H9 (cell line): ENCODE results near the gene NUMBL. TPM values are rescaled to one million over a fixed set of nuclear protein-coding genes. Genes with fewer than 3 reads are reported as not detected.

Experiments used
- DNase-seq: peaks from one replicate; pipeline ENCODE4 v3.0.0-alpha.2; 2017
- H2AFZ ChIP-seq: one replicate; pipeline ENCODE4 v1.6.1; 2013; ENCODE audit warnings: mild to moderate bottlenecking, low read length, control low read depth, moderate library complexity
- H2AK5ac ChIP-seq: 2 replicates; pipeline ENCODE4 v1.6.1; 2013; ENCODE audit warnings: low read length, control low read depth, mixed read lengths; ENCODE audit not compliant: insufficient read length
- H2BK120ac ChIP-seq: one replicate; pipeline ENCODE4 v1.6.1; 2013; ENCODE audit warnings: low read depth, mild to moderate bottlenecking, low read length, control low read depth, inconsistent platforms; ENCODE audit not compliant: poor library complexity, severe bottlenecking
- H2BK12ac ChIP-seq: 2 replicates; pipeline ENCODE4 v1.6.1; 2013; ENCODE audit warnings: low read length, control low read depth, mixed read lengths, low read depth; ENCODE audit not compliant: insufficient read length
- H2BK15ac ChIP-seq: 2 replicates; pipeline ENCODE4 v1.6.1; 2013; ENCODE audit warnings: low read depth, low read length, control low read depth
- H2BK20ac ChIP-seq: one replicate; pipeline ENCODE4 v1.6.1; 2013; ENCODE audit warnings: low read depth, mild to moderate bottlenecking, low read length, control low read depth, inconsistent platforms; ENCODE audit not compliant: poor library complexity, severe bottlenecking
- H2BK5ac ChIP-seq: 2 replicates; pipeline ENCODE4 v1.6.1; 2013; ENCODE audit warnings: low read length, control low read depth, mixed read lengths; ENCODE audit not compliant: insufficient read length
- H3K14ac ChIP-seq: 2 replicates; pipeline ENCODE4 v1.6.1; 2013; ENCODE audit warnings: low read length, control low read depth; ENCODE audit not compliant: insufficient read depth
- H3K18ac ChIP-seq: 2 replicates; pipeline ENCODE4 v1.6.1; 2013; ENCODE audit warnings: low read depth, mild to moderate bottlenecking, mixed read lengths, low read length, control low read depth; ENCODE audit not compliant: insufficient read length
- H3K23ac ChIP-seq: 2 replicates; pipeline ENCODE4 v1.6.1; 2013; ENCODE audit warnings: low read length, control low read depth, mixed read lengths, low read depth; ENCODE audit not compliant: insufficient read length
- H3K23me2 ChIP-seq: 2 replicates; pipeline ENCODE4 v1.6.1; 2013; ENCODE audit warnings: low read depth, mild to moderate bottlenecking, mixed read lengths, low read length, control low read depth; ENCODE audit not compliant: insufficient read length, poor library complexity, severe bottlenecking
- H3K27ac ChIP-seq: 2 replicates; pipeline ENCODE4 v1.5.1; 2013; ENCODE audit warnings: low read length, control low read depth, mixed read lengths, low read depth; ENCODE audit not compliant: insufficient read length
- H3K27me3 ChIP-seq: 2 replicates; pipeline ENCODE4 v1.6.1; 2013; ENCODE audit warnings: low read length, control low read depth, inconsistent platforms; ENCODE audit not compliant: insufficient read depth
- H3K4ac ChIP-seq: 2 replicates; pipeline ENCODE4 v1.6.1; 2013; ENCODE audit warnings: low read depth, mild to moderate bottlenecking, control low read depth, inconsistent platforms, low read length, moderate library complexity
- H3K4me1 ChIP-seq: 2 replicates; pipeline ENCODE4 v1.6.1; 2013; ENCODE audit warnings: low read length, control low read depth, inconsistent platforms; ENCODE audit not compliant: insufficient read depth
- H3K4me2 ChIP-seq: 2 replicates; pipeline ENCODE4 v1.6.1; 2013; ENCODE audit warnings: low read length, control low read depth, mixed read lengths; ENCODE audit not compliant: insufficient read length, insufficient read depth
- H3K56ac ChIP-seq: 2 replicates; pipeline ENCODE4 v1.6.1; 2013; ENCODE audit warnings: low read depth, mild to moderate bottlenecking, mixed read lengths, low read length, control low read depth; ENCODE audit not compliant: insufficient read length
- H3K79me1 ChIP-seq: 2 replicates; pipeline ENCODE4 v1.6.1; 2013; ENCODE audit warnings: low read depth, mild to moderate bottlenecking, moderate library complexity, low read length, control low read depth, inconsistent platforms; ENCODE audit not compliant: insufficient read depth, poor library complexity, severe bottlenecking
- H3K79me2 ChIP-seq: 2 replicates; pipeline ENCODE4 v1.6.1; 2013; ENCODE audit warnings: low read length, control low read depth, inconsistent platforms; ENCODE audit not compliant: insufficient read depth
- H3K9ac ChIP-seq: 2 replicates; pipeline ENCODE4 v1.6.1; 2013; ENCODE audit warnings: low read length, control low read depth, mixed read lengths; ENCODE audit not compliant: insufficient read length; ENCODE audit errors: extremely low read depth
- H3K9me3 ChIP-seq: one replicate; pipeline ENCODE4 v1.6.1; 2013; ENCODE audit warnings: low read depth, low read length, inconsistent platforms; ENCODE audit not compliant: control insufficient read depth
- H3T11ph ChIP-seq: one replicate; pipeline ENCODE4 v1.6.1; 2013; ENCODE audit warnings: mild to moderate bottlenecking, low read length, control low read depth, inconsistent platforms
- H4K20me1 ChIP-seq: one replicate; pipeline ENCODE4 v1.6.1; 2013; ENCODE audit not compliant: control insufficient read depth, insufficient read length, insufficient read depth
- H4K5ac ChIP-seq: 2 replicates; pipeline ENCODE4 v1.6.1; 2013; ENCODE audit warnings: low read depth, mild to moderate bottlenecking, mixed read lengths, low read length, control low read depth; ENCODE audit not compliant: insufficient read length
- H4K8ac ChIP-seq: replicated peaks from 2 replicates; pipeline ENCODE4 v1.6.1; 2013; ENCODE audit warnings: low read length, control low read depth, mixed read lengths, low read depth; ENCODE audit not compliant: insufficient read length
- H4K91ac ChIP-seq: 2 replicates; pipeline ENCODE4 v1.6.1; 2013; ENCODE audit warnings: low read depth, mild to moderate bottlenecking, moderate library complexity, mixed read lengths, low read length, control low read depth; ENCODE audit not compliant: insufficient read length
- H3K27ac Mint-ChIP-seq, 3 experiments: 2 replicates in 2 of 3; 3 replicates in 1 of 3; pipeline ENCODE4 v1.8.0; 2020 to 2021; ENCODE audit warnings: mixed read lengths in 3 of 3, mild to moderate bottlenecking in 1 of 3, moderate library complexity in 1 of 3
- H3K27me3 Mint-ChIP-seq: 2 replicates; pipeline ENCODE4 v1.8.0; 2021; ENCODE audit warnings: low read depth, mild to moderate bottlenecking, moderate library complexity, mixed read lengths
- H3K36me3 Mint-ChIP-seq, 3 experiments: 2 replicates in 2 of 3; 3 replicates in 1 of 3; pipeline ENCODE4 v1.8.0; 2020 to 2021; ENCODE audit warnings: low read depth in 3 of 3, mixed read lengths in 3 of 3; ENCODE audit not compliant: insufficient read depth in 1 of 3
- H3K4me1 Mint-ChIP-seq, 2 experiments: 2 replicates each; pipeline ENCODE4 v1.8.0; 2020; ENCODE audit warnings: mixed read lengths in 2 of 2
- H3K4me3 Mint-ChIP-seq, 2 experiments: 2 replicates in 1 of 2; 3 replicates in 1 of 2; pipeline ENCODE4 v1.8.0; 2020 to 2021; ENCODE audit warnings: mild to moderate bottlenecking in 2 of 2, mixed read lengths in 2 of 2, moderate library complexity in 1 of 2
- H3K9me3 Mint-ChIP-seq, 2 experiments: 2 replicates in 1 of 2; 3 replicates in 1 of 2; pipeline ENCODE4 v1.8.0; 2020; ENCODE audit warnings: mild to moderate bottlenecking in 2 of 2, mixed read lengths in 2 of 2, moderate library complexity in 1 of 2
- CTCF ChIP-seq: fragments of 200-600 bp; sonication (generic); conservative IDR thresholded peaks from 3 replicates; pipeline ENCODE4 v1.8.0; 2021; ENCODE audit warnings: antibody characterized with exemption, mild to moderate bottlenecking
- WGBS: extraction: QIAGEN DNeasy Blood & Tissue Kit; methylation state at CpG from one replicate; pipeline ENCODE4 v1.1.7; 2013; ENCODE audit warnings: missing lambda C conversion rate, low lambda C conversion rate, mixed read lengths; ENCODE audit not compliant: insufficient read length; ENCODE audit errors: extremely low coverage; 5-methylcytosine and 5-hydroxymethylcytosine counted together
- total RNA-seq: library from RNA; stranded (reverse); gene quantifications from 2 replicates; pipeline ENCODE4 v1.2.1, GENCODE V29; 2021

The NUMBL gene
- total RNA-seq, 1 experiment from 2014 or later = 34.5 TPM

GRCh38 chr19:40701758-40702157, 11.3 kb upstream of the NUMBL start:
- Histone ChIP-seq H4K91ac (no peak overlapping the region), H3K9ac (no peak overlapping the region), H3K79me1 (no peaks in the 10 kb centered on the region), H3K27ac (no peak overlapping the region), H2BK120ac (no peak overlapping the region), H2BK20ac (no peak overlapping the region), H3K23ac (no peak overlapping the region), H3K18ac (no peak overlapping the region), H3K23me2 (no peaks in the 10 kb centered on the region), H4K8ac (no peak overlapping the region), H3K4me1 (no peaks in the 10 kb centered on the region), H2BK12ac (no peak overlapping the region), H2AFZ (no peak overlapping the region), H4K20me1 (no peaks in the 10 kb centered on the region), H3K4ac (no peak overlapping the region), H4K5ac (no peak overlapping the region), H3K14ac (no peak overlapping the region), H2BK15ac (no peak overlapping the region), H3K56ac (no peak overlapping the region), H3K27me3 (no peaks in the 10 kb centered on the region), H3K9me3 (no peaks in the 10 kb centered on the region), H2BK5ac (no peak overlapping the region), H2AK5ac (no peak overlapping the region), H3K79me2 (no peaks in the 10 kb centered on the region), H3K4me2 (no peak overlapping the region), H3T11ph (no peak overlapping the region)
- no peaks in the 10 kb centered on the region; the same call in 1 of the 2 replicates for H3K27me3 Mint-ChIP-seq
- TF ChIP-seq CTCF = no peak
- H3K36me3 Mint-ChIP-seq = peaks cover 29 to 58% (median 49%) of the 10 kb centered on the region in 3 experiments
- H3K9me3 Mint-ChIP-seq = no peaks in the 10 kb centered on the region
- H3K4me1 Mint-ChIP-seq = peaks cover 5 to 13% of the 10 kb centered on the region in 2 experiments; a peak in 3 of 4 replicates
- WGBS = no CpG with 5 or more reads among the region's 6 CpGs
- H3K27ac Mint-ChIP-seq = no peak overlapping the region
- no peak overlapping the region for H3K4me3 Mint-ChIP-seq
- DNase-seq = no peak
